NK-92 (cell line): ENCODE results near the gene AQP10.
"Not testable (repeated sequence)": the region's sequence is repeated elsewhere in the genome, so short reads cannot be mapped to it uniquely, and the experiment has no call there.

Experiments
- DNase-seq: peaks from one replicate; lab custom pipeline; 2025; ENCODE audit not compliant: unreplicated experiment; lab: John Stamatoyannopoulos, UW

AQP10 gene

GRCh38 chr1:154342836-154343472 is 22.1 kb downstream of the AQP10 start:
- no peak for DNase-seq

- DNase-seq: no peak
Measured at GRCh38 chr1:154344977-154345837, 24.3 kb downstream of the AQP10 start.

- no peak for DNase-seq
Measured at GRCh38 chr1:154346276-154346917, 25.5 kb downstream of the AQP10 start.

- no peak for DNase-seq
Measured at GRCh38 chr1:154347961-154348360, 27.1 kb downstream of the AQP10 start.

GRCh38 chr1:154348429-154349076 is 27.7 kb downstream of the AQP10 start:
- no peak for DNase-seq

- no peak for DNase-seq
Measured at GRCh38 chr1:154349121-154349520, 28.2 kb downstream of the AQP10 start.

GRCh38 chr1:154350383-154350782 is 29.5 kb downstream of the AQP10 start:
- no peak for DNase-seq

GRCh38 chr1:154351363-154352068 is 30.6 kb downstream of the AQP10 start:
- no peak for DNase-seq

GRCh38 chr1:154352245-154352580 is 31.3 kb downstream of the AQP10 start:
- no peak for DNase-seq

GRCh38 chr1:154352581-154353459 is 31.9 kb downstream of the AQP10 start:
- no peak for DNase-seq

- no peak for DNase-seq
Measured at GRCh38 chr1:154353460-154353904, 32.6 kb downstream of the AQP10 start.

- no peak for DNase-seq
Measured at GRCh38 chr1:154353966-154354365, 33.1 kb downstream of the AQP10 start.

- no peak for DNase-seq
Measured at GRCh38 chr1:154358519-154358918, 37.6 kb downstream of the AQP10 start.

GRCh38 chr1:154360288-154360687 is 39.4 kb downstream of the AQP10 start:
- no peak for DNase-seq

GRCh38 chr1:154360881-154361280 is 40.0 kb downstream of the AQP10 start:
- not testable (repeated sequence) for DNase-seq

- no peak for DNase-seq
Measured at GRCh38 chr1:154361357-154361756, 40.5 kb downstream of the AQP10 start.

GRCh38 chr1:154371436-154371835 is 50.5 kb downstream of the AQP10 start:
- DNase-seq: no peak

- not testable (repeated sequence) for DNase-seq
Measured at GRCh38 chr1:154373777-154374357, 53.0 kb downstream of the AQP10 start.
